ENCODE results near the gene NADSYN1.
"Not testable (repeated sequence)": the region's sequence is repeated elsewhere in the genome, so short reads cannot be mapped to it uniquely, and the experiment has no call there.

The NADSYN1 gene

GRCh38 chr11:71453037-71453917, at the start of gene NADSYN1:
Gene NADSYN1 (plus strand): TSS chr11:71453203. CDS start chr11:71453297, 94 bp downstream.
- DNase-seq, result peak; percentile 98

- no peak for DNase-seq
These were observed 48.8 kb upstream of the NADSYN1 start for GRCh38 chr11:71404209-71404608.

- peak; percentile 88 for DNase-seq
These were observed 46.3 kb upstream of the NADSYN1 start for GRCh38 chr11:71406681-71407080.

- no peak for DNase-seq
These were observed 45.6 kb upstream of the NADSYN1 start for GRCh38 chr11:71407356-71407755.

GRCh38 chr11:71408826-71409225, 44.2 kb upstream of the NADSYN1 start:
- no peak for DNase-seq

GRCh38 chr11:71410363-71410966, 42.5 kb upstream of the NADSYN1 start:
- DNase-seq, result no peak

GRCh38 chr11:71414645-71415044, 38.4 kb upstream of the NADSYN1 start:
- no peak for DNase-seq

GRCh38 chr11:71418643-71419042, 34.4 kb upstream of the NADSYN1 start:
- DNase-seq, result peak; percentile 44

GRCh38 chr11:71420455-71421241, 32.4 kb upstream of the NADSYN1 start:
- peak; percentile 85 for DNase-seq

- no peak for DNase-seq
These were observed 31.5 kb upstream of the NADSYN1 start for GRCh38 chr11:71421392-71421950.

- not testable (repeated sequence) for DNase-seq
These were observed 30.7 kb upstream of the NADSYN1 start for GRCh38 chr11:71422318-71422717.

- DNase-seq, result peak; percentile 14
These were observed 29.7 kb upstream of the NADSYN1 start for GRCh38 chr11:71423181-71423790.

GRCh38 chr11:71425409-71425808, 27.6 kb upstream of the NADSYN1 start:
- no peak for DNase-seq

GRCh38 chr11:71425860-71426259, 27.1 kb upstream of the NADSYN1 start:
- peak; percentile 29 for DNase-seq

GRCh38 chr11:71426413-71426812, 26.6 kb upstream of the NADSYN1 start:
- DNase-seq, result no peak

GRCh38 chr11:71428861-71429435, 24.1 kb upstream of the NADSYN1 start:
- DNase-seq, result no peak

- no peak for DNase-seq
These were observed 23.3 kb upstream of the NADSYN1 start for GRCh38 chr11:71429701-71430100.

GRCh38 chr11:71430166-71430565, 22.8 kb upstream of the NADSYN1 start:
- no peak for DNase-seq

- DNase-seq, result no peak
These were observed 21.7 kb upstream of the NADSYN1 start for GRCh38 chr11:71431271-71431670.

- DNase-seq, result no peak
These were observed 20.0 kb upstream of the NADSYN1 start for GRCh38 chr11:71432761-71433647.

Data from NCI-H345 (cell line).